ENCODE data around the gene KRTAP10-12.
A peak's percentile ranks its signal among the peaks of the same experiment; 100 is the strongest.
"Not testable (repeated sequence)": the region's sequence is repeated elsewhere in the genome, so short reads cannot be mapped to it uniquely, and the experiment has no call there.

Gene KRTAP10-12, protein sequence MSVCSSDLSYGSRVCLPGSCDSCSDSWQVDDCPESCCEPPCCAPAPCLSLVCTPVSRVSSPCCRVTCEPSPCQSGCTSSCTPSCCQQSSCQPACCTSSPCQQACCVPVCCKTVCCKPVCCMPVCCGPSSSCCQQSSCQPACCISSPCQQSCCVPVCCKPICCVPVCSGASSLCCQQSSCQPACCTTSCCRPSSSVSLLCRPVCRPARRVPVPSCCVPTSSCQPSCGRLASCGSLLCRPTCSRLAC

DNA sequence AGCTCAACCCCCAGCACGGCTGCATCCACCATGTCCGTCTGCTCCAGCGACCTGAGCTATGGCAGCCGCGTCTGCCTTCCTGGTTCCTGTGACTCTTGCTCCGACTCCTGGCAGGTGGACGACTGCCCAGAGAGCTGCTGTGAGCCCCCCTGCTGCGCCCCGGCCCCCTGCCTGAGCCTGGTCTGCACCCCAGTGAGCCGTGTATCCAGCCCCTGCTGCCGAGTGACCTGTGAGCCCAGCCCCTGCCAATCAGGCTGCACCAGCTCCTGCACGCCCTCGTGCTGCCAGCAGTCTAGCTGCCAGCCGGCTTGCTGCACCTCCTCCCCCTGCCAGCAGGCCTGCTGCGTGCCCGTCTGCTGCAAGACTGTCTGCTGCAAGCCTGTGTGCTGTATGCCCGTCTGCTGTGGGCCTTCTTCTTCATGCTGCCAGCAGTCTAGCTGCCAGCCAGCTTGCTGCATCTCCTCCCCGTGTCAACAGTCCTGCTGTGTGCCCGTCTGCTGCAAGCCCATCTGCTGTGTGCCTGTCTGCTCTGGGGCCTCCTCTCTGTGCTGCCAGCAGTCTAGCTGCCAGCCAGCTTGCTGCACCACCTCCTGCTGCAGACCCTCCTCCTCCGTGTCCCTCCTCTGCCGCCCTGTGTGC is at the start of gene KRTAP10-12:
Gene KRTAP10-12, plus strand, starts transcription at position 1 of the 639 bp plus-strand sequence. Its CDS starts 30 bp downstream, at position 31.
- peak; percentile 41 for DNase-seq

DNA sequence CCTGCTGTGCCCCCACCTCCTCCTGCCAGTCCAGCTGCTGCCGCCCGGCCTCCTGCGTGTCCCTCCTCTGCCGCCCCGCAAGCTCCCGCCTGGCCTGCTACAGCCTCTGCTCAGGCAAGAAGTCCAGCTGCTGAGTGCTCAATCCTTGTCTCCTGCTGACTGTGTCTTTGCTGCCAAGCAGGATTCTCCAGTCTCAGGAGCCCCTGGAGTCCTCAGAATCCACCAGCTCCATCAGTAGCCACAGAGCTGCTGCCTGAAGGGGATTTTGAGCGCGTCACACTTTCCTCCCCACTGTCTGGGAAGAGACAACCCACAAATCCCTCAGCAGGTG is 49.8 kb upstream of the KRTAP10-12 start:
- DNase-seq: no peak

DNA sequence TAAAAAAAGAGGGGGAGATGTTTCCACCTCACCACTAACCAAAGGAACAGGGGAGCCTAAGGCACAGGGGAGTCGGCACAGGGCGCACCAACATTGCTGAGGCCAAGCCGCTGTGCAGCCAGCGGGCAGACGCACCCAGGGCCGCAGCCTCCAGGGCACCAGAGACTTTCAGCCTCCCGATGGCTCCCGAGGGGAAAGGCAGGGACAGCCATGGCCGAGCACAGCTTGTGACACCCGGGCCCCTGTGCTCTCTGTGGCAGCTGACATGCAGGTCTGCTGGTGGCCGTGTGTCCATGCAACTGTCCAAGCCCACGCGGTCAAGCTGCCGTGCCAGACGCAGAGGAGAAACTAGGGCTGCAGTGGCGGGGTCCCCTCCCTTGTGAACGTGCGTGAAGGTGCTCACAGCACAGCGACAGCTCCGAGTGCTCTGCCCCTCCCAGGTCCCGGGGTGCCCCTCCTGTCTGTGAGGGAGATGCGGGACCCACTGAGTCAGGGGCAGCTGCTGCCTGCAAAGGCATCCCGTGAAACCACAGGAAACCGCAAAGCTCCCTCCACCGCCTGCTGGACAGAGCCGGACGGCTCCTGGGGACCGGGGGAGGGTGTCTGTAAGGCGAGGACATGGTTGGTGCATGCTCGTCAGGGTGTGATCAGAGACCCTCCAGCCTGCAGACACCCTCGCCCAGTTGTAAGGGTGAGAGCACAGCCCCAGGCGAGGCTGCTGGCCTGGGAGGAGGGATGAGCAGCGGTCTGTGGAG is 48.2 kb upstream of the KRTAP10-12 start:
- DNase-seq: no peak

DNA sequence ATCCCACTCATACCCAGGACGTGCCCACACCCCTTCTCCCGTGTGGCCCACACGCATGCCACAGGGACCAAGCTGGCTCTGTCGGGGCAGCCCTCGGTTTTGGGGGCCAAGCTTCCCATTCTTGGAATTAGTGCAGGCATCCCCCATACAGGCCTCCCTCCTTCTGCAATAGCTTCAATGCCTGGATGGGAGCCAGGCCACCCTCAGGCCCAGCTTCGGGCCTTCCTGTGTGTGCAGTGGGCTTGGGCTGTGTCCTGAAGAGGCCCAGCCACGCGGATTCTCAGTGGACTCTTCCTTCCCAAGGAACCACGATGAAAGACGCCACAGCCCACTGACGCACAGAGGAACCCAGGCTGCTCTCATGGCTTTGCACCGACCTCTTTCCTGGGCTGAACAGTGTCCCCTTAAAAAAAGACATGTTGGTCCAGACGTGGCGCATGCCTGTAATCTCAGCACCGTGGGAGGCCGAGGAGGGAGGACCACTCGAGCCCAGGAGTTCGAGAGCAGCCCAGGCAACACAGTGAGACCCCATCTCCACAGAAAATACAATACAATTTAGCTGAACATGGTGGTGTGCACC is 47.4 kb upstream of the KRTAP10-12 start:
- no peak for DNase-seq

DNA sequence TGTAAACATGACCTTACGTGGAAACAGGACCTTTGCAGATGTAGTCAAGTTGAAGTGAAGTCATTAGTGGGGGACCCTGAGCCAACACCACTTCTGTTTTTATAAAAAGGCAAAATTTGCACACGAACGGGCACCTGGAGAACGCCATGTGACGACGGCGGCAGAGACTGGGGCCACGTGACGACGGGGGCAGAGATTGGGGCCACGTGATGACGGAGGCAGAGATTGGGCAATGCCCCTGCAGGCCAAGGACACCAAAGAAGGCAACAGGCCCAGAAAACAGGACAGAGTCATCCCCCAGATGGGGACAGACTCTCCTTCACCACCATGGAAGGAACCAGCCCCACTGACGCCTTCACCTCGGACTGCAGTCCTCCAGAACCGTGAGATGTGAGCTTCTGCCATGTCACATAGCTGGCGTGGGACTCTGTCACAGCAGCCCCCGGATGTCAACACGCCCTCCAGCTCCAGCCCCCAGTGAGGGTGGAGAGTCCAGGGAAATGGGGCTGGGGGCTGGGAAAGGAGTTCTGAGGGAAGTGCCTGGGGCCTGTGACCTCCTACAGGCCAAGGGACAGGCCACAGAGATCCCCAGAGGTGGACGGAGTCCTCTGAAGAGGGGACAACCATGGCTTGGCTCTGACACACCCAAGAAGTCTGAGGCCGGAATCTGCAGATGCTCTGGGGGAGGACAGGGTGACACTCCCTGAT is 46.6 kb upstream of the KRTAP10-12 start:
- DNase-seq: no peak

DNA sequence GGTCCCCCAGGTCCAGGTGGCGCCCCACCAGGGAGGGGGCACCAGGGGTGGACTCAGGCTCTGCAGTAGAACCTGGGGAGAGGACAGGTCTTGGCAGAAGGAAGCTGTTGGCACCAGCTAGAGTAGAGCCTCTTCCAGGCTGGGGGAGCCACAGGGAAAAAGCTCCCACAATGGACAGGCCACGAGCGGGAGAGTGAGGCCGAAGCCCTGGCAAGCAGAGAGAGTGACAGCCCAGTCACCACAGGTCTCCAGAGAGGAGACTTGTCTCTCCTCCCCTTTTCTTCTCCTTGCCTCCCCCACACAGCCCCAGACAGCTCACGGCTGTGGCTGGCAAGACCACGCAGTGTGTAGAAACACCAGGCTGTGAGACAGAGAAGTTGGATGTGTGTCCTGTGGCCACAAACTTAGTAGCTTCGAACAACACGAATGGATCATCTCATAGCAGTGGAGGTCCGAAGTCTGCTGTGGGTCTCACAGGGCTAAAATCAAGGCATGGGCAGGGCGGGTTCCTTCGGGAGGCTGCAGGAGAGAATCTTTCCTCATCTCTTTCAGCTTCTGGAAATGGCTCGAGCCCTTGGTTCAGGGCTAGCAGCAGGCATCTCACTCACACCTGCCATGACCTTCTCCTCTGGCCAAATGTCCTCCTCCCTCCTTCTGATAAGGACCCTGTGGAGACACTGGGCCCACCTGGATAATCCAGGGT is 45.8 kb upstream of the KRTAP10-12 start:
- DNase-seq: no peak

DNA sequence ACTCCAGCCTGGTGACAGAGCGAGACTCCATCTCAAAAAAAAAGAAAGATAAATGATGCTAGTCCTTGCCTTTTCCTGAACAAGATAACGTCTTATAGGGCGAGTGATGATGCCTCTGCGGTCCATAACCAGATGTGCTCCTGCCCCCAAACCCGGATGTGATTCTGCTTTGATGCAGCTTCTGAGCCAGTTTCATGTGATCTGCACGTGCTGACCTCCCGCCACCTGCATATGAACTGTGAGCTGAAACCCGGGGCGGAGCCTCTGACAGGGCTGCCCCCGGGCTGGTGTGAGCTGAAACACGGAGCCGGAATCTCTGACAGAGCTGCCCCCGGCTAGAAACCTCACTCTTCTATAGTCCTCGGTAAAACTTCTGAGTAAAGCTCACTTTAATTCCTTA is 43.8 kb upstream of the KRTAP10-12 start:
- DNase-seq: no peak

DNA sequence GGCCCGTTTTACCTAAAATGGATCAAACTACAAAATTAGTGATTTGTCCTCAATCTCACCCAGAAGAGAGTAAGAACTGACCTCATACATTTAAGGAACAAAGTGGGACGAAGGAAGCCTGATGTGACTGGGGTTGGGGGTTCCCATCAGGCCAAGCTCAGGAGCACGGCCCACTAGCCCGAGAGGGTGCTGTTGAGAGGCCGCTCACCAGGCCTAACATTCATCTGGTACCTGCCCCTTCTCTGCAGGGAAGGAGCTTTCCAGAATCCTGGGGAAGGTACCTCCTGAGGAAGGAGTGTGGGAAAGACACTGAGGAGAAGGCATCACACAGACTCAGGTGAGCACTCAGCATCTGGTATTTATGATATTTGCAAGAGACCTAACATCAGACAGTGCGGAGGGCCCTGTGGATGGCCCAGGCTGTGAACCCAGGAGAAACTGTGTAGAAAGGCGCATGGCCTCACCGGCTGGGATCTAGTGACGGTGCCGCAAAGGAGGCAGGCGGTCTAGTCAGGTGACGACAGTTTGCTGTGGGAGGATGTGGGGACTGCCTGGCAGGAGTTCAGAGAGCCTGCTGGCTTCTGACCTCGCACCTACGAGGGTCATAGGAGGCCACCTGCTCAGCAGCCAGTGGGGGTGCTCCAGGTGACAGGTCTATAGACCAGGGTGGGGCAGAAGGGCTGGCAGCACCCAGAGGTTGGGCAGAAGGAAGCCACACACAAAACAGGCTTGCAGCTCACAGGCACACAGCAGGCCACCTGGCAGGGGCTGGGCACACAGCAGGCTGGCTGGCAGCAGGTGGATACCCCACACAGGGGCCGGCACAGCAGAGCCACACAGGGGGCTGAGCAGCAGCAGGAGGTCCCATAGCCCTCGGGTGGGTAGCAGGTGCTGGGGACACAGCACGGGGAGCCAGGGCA is 43.1 kb upstream of the KRTAP10-12 start:
- peak; percentile 67 for DNase-seq

DNA sequence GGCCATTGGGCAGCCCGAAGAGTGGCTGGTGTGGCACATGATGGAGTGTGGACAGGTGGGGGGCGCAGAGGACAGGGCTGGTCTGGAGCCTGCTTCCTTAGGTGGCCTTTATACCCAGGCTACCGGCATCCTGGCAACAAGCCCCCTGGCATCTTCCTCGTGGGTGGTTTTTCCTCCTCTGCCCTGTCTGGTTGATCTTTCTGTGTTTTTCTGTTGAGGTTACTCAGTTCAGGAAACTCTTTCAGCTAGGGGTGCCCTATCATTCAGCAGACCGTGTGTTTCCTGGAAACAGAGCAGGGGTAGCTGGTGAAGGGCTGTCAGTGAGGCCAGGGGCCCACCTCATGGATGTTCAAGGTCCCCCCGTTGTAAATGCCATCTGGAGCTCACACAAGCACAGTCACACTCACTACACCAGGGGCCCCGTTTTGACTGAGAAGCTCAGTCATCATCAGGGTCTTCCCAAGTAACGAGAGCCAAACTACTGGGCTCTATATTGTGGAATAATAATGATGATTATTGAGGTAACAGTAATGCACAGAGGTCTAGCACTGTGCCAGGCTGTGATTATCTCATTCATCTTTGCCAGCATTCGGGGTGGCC is 42.3 kb upstream of the KRTAP10-12 start, which contains the start of gene KRTAP12-4:
Gene KRTAP12-4, minus strand, starts transcription at position 84 of the 600 bp plus-strand sequence. Its CDS starts 45 bp downstream, at position 39.
- no peak for DNase-seq

DNA sequence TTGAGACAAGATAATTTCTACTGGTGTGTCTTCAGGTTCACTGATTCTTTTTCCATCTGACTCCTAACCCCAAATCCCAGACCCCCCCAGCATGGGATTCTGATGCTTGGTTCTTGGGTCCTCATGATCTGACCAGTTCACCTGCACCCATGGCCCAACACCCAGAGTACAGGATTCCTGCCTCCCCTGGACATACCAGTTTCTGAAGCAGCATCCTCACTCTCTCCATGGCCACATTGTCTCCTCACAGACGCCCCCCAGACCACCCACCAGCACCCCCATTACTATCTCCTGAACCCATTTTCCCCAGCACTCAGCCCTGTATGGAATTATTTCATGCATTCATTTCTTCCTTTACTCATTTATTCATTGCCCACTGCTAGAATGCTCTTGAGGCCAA is 40.1 kb upstream of the KRTAP10-12 start:
- DNase-seq: no peak

DNA sequence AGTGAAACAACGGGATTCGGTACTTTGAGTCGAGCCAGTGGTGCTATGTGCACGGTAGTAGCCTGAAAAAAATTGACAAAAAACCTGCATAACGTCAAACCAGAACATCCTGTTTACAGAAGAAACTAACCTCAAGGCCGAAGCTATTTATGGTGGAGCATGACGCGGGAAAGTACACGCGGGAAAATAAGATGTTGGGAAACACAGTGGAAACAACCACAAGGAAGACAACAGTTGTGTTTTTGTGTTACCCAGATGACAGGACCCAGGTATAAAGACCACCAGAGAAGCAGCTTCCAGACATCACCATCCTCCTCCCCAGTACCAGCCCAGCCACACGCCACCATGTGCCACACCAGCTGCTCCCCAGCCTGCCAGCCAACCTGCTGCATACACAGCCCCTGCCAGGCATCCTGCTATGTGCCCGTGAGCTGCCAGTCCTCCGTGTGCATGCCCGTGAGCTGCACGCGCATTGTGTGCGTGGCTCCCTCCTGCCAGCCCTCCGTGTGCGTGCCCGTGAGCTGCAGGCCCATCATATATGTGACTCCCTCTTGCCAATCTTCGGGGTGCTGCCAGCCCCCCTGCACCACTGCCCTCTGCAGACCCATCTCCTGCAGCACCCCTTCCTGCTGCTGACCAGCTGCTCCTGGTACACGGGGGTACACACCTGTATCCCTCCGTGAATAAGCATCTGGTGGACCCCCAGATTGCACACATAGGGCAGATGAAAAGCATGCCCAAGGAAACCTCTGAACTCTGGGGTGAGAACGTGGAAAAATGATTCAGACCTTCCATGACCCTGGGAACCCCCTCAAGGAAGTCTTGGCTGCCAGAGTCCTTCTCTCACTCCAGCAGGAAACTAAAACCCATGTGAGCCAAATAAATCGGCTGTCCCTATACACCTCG is 39.1 kb upstream of the KRTAP10-12 start, which contains the start of gene KRTAP12-3:
Gene KRTAP12-3, plus strand, starts transcription at position 298 of the 906 bp plus-strand sequence. Its CDS starts 48 bp downstream, at position 346.
- DNase-seq: no peak

DNA sequence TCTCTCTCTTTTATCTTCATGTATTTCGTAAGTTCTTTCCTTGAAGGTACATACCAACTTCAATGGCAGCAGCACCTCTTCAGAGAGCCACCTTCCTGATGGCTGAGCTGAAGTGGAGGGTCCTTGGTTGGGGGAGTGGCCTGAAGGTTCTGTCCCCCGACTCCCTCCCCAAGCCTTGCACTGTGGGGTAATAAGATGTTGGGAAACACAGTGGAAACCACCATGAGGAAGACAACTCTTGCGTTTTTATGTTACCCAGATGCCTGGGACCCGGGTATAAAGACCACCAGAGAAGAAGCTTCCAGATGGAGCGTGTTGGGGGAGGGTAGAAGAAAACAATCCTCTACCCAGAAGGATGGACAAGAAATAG is 38.4 kb upstream of the KRTAP10-12 start:
- DNase-seq: no peak

DNA sequence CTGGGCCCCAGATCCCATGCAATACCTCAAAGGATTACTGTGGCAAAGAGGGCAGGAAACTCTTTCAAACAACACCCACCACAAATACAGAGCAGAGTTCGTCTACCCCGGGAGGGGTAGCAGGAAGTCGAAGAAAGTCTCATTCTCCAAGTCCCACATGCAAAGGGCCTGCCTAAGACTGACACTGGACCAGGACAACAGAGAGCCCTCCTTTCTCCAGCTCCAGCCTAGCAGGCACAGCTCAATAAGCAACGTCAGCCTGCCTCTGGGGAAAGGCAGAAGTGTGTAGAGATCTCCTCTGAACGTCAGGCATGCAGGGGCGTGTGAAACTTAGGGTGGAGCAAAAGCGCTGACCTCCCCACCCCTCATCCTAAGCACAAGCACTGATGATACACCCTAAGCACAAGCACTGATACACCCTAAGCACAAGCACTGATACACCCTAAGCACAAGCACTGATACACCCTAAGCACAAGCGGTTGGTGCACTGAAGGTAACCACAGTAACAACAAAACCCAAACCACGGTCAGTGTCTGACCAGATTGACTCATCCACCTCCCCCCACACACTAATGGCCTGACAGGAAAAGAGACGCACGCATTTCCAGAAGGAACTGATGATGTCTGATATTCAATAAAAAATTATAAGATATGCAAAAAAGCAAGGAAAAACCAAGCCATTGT is 37.9 kb upstream of the KRTAP10-12 start:
- DNase-seq: no peak

DNA sequence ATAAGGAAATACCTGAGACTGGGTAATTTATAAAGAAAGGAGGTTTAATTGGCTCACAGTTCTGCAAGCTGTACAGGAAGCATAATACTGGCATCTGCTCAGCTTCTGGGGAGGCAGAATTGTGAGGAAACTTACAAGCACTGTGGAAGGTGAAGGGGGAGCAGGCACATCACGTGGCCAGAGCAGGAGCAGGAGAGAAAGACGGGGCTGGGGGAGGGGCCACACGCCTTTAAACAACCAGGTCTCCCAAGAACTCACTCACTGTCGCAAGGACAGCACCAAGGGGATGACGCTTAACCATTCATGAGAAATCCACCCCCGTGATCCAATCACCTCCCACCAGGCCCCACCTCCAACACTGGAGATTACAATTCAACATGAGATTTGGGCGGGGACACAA is 35.4 kb upstream of the KRTAP10-12 start:
- DNase-seq: not testable (repeated sequence)

DNA sequence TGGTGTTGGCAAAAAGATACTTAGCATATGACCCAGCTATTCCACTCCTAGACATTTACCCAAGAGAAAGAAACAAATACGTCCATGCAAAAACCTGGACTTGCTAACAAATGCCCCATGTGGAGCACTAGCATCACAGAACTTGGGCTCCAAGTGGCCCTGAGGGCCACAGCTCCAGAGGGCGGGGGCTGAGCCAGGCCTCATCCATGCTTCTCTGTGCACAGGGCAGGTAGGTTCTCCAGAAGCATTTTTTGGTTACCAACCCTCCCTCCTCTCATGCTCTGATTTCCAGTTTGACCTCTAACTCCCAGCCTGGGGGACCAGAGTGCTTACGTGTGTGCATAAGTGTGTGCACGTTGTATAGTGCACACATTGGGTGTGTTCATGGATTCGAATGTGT is 32.3 kb upstream of the KRTAP10-12 start:
- no peak for DNase-seq

DNA sequence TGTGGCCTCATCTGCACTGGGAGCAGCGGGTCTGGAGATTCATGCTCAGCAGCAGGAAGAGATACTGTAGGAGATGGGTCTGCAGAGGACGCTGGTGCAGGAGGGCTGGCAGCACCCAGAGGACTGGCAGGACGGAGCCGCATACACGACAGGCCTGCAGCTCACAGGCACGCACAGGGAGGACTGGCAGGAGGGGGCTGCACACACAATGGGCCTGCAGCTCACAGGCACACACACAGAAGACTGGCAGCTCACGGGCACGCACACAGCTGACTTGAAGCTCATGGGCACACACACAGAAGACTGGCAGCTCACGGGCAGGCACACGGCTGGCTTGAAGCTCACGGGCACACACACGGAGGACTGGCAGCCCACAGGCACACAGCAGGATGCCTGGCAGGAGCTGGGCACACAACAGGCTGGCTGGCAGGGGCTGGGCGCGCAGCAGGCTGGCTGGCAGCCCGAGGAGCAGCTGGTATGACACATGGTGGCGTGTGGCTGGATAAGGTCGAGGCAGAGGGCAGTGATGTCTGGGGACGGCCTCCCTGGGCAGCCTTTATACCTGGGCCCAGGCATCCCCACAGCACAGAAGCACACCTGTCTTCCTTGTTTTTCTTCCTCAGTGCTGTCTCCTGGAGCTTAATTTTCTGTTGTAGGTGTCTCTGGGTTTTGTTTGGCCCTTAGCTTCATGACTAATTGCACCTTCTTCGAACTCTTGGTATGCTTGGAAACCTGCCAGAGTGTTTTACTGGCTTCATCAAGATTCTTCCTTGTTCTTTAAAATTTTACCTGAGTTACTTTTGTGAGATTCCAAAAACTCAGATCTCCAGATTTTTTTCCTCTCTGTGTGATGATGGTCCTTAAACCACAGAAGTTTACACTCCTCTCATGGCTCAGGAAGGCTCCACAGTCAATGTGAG is 30.3 kb upstream of the KRTAP10-12 start, which contains the start of gene KRTAP12-2:
Gene KRTAP12-2, minus strand, starts transcription at position 527 of the 920 bp plus-strand sequence. Its CDS starts 41 bp downstream, at position 486.
- peak; percentile 22 for DNase-seq

DNA sequence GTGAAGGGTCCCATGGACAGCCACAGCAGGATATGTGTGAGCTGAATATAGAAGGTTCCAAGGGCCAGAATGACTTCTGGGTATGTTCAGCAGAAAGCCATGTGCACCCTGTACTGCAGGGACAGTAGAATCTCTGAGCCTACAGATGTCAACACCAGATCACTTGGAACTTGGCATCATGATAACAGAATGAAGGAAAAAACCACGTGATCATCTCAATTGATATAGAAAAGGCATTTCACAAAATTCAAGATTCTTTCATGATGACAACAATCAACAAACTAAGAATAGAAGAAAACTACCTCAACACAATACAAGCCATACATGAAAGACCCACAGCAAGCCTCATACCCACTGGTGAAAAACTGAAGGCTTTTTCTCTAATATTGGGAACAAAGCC is 29.4 kb upstream of the KRTAP10-12 start:
- DNase-seq: no peak

All from NCI-H146 (cell line).